ENCODE measurements around the gene ABHD3. TPM values are rescaled to one million over a fixed set of nuclear protein-coding genes. Genes with fewer than 3 reads are reported as not detected.

The ABHD3 gene
- total and polyA plus RNA-seq, 10 donors: 23.8 to 34.8 (median 27.9) TPM

DNA sequence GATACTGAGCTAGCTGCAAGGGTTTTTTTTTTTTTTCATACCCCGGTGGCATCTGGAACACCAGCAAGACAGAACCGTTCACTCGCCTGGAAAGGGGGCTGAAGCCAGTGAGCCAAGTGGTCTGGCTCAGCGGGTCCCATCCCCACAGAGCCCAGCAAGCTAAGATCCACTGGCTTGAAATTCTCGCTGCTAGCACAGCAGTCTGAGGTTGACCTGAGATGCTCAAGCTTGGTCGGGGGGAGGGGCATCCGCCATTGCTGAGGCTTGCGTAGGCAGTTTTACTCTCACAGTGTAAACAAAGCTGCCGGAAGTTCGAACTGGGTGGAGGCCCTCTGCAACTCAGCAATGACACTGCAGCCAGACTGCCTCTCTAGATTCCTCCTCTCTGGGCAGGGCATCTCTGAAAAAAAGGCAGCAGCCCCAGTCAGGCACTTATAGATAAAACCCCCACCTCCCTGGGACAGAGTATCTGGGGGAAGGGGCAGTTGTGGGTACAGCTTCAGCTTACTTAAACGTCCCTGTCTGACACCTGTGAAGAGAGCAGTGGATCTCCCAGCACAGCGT is 31.0 kb upstream of the ABHD3 start:
- Histone ChIP-seq H3K4me3 (peak overlapping the region in 1 of 8 donors; percentile 9), H3K36me3 (no peaks in the 10 kb centered on the region), H3K9me3 (peaks cover 0 to 7% (median 3%) of the 10 kb centered on the region in 8 donors), H3K27ac (peak overlapping the region in 4 of 8 donors; percentile 18 to 64 (median 42)), H3K27me3 (replicated peaks in 1 of 7) (no peaks in the 10 kb centered on the region), H3K4me1 (peaks cover 6 to 11% (median 8%) of the 10 kb centered on the region in 6 donors)
- WGBS, 5 donors: 58 to 88% (median 71%) methylated on average over 8 to 12 of the region's 12 CpGs
- peak; percentile 81 for DNase-seq
- intact Hi-C loops (cut with DNase I; ENCODE audit: low total_unique reads): no loop called here
- no peak for TF ChIP-seq POLR2A (IDR thresholded peaks at IDR 0.05)
- TF ChIP-seq POLR2AphosphoS5 (IDR thresholded peaks at IDR 0.05): peak in 1 of 3 donors; percentile 32
- TF ChIP-seq, protein P1, sequence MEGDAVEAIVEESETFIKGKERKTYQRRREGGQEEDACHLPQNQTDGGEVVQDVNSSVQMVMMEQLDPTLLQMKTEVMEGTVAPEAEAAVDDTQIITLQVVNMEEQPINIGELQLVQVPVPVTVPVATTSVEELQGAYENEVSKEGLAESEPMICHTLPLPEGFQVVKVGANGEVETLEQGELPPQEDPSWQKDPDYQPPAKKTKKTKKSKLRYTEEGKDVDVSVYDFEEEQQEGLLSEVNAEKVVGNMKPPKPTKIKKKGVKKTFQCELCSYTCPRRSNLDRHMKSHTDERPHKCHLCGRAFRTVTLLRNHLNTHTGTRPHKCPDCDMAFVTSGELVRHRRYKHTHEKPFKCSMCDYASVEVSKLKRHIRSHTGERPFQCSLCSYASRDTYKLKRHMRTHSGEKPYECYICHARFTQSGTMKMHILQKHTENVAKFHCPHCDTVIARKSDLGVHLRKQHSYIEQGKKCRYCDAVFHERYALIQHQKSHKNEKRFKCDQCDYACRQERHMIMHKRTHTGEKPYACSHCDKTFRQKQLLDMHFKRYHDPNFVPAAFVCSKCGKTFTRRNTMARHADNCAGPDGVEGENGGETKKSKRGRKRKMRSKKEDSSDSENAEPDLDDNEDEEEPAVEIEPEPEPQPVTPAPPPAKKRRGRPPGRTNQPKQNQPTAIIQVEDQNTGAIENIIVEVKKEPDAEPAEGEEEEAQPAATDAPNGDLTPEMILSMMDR (IDR thresholded peaks at IDR 0.05 in 8 of 11, conservative IDR thresholded peaks at IDR 0.05 in 3 of 11): no peak

GRCh38 chr18:21733011-21733410 is 28.4 kb upstream of the ABHD3 start:
- no peak for DNase-seq
- TF ChIP-seq, protein P1 (IDR thresholded peaks at IDR 0.05 in 8 of 11, conservative IDR thresholded peaks at IDR 0.05 in 3 of 11): no peak
- no peak for TF ChIP-seq POLR2AphosphoS5 (IDR thresholded peaks at IDR 0.05)
- TF ChIP-seq POLR2A (IDR thresholded peaks at IDR 0.05): no peak
- Histone ChIP-seq H3K9me3 (peaks cover 0 to 7% (median 3%) of the 10 kb centered on the region in 8 donors), H3K36me3 (no peaks in the 10 kb centered on the region), H3K4me1 (no peaks in the 10 kb centered on the region), H3K27ac (no peak overlapping the region), H3K4me3 (no peak overlapping the region), H3K27me3 (replicated peaks in 1 of 7) (no peaks in the 10 kb centered on the region)
- 87 to 94% (median 92%) methylated on average over 5 of the region's 5 CpGs for WGBS, 5 donors
- intact Hi-C loops (cut with DNase I; ENCODE audit: low total_unique reads): no loop called here

DNA sequence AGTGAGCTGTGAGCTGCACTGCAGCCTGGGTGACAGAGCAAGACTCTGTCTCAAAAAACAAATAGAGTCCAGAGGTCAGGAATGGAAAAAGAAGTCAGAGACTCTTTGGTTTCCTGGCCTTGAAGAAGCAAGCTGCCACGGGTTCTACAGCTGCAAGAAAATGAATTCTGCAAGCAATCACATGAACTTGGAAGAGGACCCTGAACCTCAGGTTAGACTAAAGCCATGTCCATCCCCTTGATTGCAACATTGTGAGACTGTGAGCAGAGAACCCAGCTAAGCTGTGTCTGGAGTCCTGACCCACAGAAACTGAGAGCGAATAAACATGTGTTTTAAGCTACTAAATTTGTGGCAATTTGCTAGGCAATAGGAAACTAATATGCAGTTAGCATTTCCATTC is 23.1 kb upstream of the ABHD3 start:
- Histone ChIP-seq H3K4me3 (no peak overlapping the region), H3K9me3 (no peaks in the 10 kb centered on the region), H3K27ac (no peak overlapping the region), H3K27me3 (replicated peaks in 1 of 7) (no peaks in the 10 kb centered on the region), H3K36me3 (no peaks in the 10 kb centered on the region), H3K4me1 (no peaks in the 10 kb centered on the region)
- TF ChIP-seq POLR2A (IDR thresholded peaks at IDR 0.05) (no peak), POLR2AphosphoS5 (IDR thresholded peaks at IDR 0.05) (no peak)
- TF ChIP-seq, protein P1 (IDR thresholded peaks at IDR 0.05 in 8 of 11, conservative IDR thresholded peaks at IDR 0.05 in 3 of 11): no peak
- 69 to 85% (median 83%) methylated on average over 2 of the region's 2 CpGs for WGBS, 5 donors
- DNase-seq: no peak
- intact Hi-C loops (cut with DNase I; ENCODE audit: low total_unique reads): no loop called here

- TF ChIP-seq POLR2A (IDR thresholded peaks at IDR 0.05) (no peak), POLR2AphosphoS5 (IDR thresholded peaks at IDR 0.05) (no peak)
- TF ChIP-seq, protein P1 (IDR thresholded peaks at IDR 0.05 in 8 of 11, conservative IDR thresholded peaks at IDR 0.05 in 3 of 11): no peak
- DNase-seq: no peak
- Histone ChIP-seq H3K9me3 (no peaks in the 10 kb centered on the region), H3K36me3 (no peaks in the 10 kb centered on the region), H3K27ac (no peak overlapping the region), H3K4me1 (no peaks in the 10 kb centered on the region), H3K27me3 (replicated peaks in 1 of 7) (no peaks in the 10 kb centered on the region), H3K4me3 (no peak overlapping the region)
- 83 to 92% (median 86%) methylated on average over 4 of the region's 4 CpGs for WGBS, 5 donors
- intact Hi-C loops (cut with DNase I; ENCODE audit: low total_unique reads): no loop called here
Measured at GRCh38 chr18:21725201-21725600, 20.6 kb upstream of the ABHD3 start.

Measured in spleen (tissue), 11 donors.